ENCODE results near the gene ST8SIA6.
"Not testable (repeated sequence)": the region's sequence is repeated elsewhere in the genome, so short reads cannot be mapped to it uniquely, and the experiment has no call there.

Gene ST8SIA6, protein sequence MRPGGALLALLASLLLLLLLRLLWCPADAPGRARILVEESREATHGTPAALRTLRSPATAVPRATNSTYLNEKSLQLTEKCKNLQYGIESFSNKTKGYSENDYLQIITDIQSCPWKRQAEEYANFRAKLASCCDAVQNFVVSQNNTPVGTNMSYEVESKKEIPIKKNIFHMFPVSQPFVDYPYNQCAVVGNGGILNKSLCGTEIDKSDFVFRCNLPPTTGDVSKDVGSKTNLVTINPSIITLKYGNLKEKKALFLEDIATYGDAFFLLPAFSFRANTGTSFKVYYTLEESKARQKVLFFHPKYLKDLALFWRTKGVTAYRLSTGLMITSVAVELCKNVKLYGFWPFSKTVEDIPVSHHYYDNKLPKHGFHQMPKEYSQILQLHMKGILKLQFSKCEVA

DNA sequence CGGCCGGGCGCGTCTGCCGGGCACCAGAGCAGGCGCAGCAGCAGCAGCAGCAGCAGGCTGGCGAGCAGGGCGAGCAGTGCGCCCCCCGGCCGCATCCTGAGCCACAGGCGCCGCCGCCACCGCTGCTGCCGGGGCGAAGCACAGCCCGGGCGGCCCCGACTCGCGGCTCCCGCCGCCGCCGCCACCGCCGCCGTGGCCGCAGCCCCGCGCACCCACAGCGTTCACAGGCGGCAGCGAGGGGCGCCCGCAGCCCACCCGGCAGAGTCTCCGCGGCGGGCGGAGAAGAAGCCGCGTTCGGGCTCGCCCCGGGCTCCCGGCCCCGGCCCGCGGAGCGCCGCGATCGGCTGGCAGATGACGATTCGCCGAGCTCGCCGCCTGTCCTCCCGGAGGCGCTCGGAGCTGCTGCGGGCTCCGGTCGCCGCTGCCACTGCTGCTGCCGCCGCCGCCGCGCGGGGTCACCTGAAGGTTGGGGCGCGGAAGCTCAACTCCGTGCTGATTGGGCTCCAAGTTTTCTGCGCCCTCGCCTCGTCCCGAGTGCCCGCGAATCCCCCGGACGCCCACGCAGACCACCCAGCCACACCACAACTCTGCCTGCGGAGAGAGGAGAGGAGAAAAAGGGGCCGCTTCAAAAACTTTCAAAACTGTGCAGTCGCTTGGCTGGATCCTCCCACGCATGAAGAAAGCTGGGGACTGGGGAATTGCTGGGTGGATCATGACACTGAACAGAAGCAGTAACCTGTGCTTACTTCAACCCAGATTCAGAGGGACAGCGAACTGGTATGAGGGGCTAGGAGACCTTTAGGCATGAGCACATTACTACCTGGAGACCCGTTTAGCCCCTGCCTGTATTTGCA, at the start of gene ST8SIA6:
Gene ST8SIA6, minus strand, starts transcription at position 435 of the 854 bp plus-strand sequence. Its CDS starts 340 bp downstream, at position 95.
- DNase-seq = peak; percentile 53

DNA sequence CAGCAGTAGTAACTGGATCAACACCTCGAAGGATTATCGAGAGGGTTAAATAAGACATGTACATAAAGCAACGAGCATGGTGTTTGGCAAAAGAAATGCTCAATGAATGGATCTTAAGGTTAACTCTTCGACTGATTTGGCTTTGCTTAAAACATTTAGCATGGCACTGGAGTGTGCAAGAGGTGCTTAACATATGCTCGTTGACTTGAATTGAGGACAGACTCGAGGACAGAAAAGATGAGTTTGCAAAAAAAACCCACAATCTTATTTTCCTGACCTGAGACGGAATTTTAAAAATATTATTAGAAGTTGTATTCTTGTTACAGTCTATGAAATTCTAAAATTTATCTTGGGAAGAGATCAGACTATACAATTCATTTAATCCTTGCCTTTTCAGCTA, 49.4 kb upstream of the ST8SIA6 start:
- DNase-seq = no peak

DNA sequence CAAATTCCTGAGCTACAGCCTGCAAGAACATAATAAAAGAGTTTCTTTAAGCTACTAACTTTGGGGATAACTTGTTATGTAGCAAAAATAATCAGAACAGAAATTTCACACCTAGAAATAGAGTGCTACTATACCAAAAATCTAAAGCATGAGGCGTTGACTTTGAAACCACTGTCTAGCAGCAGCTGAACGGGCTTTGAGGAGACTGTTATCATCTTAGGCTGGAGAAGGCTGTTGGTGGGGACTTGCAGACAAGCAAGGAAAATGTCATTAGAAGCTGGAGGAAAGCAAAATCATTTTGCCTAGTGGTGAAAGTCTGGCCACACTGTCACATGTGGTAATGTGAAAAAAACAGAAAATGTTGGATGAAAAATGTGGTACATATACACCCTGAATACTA, 48.4 kb upstream of the ST8SIA6 start:
- DNase-seq = no peak

DNA sequence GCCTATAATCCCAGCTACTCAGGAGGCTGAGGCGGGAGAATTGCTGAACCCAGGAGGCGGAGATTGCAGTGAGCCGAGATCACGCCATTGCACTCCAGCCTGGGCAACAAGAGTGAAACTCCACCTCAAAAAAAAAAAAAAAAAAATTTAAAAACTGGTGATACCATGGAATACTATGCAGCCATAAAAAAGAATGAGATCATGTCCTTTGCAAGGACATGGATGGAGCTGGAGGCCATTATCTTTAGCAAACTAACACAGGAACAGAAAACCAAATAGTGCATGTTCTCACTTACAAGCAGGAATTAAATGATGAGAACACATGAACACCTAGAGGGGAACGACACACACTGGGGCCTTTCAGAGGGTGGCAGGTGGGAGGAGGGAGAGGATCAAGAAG, 44.6 kb upstream of the ST8SIA6 start:
- DNase-seq = not testable (repeated sequence)

DNA sequence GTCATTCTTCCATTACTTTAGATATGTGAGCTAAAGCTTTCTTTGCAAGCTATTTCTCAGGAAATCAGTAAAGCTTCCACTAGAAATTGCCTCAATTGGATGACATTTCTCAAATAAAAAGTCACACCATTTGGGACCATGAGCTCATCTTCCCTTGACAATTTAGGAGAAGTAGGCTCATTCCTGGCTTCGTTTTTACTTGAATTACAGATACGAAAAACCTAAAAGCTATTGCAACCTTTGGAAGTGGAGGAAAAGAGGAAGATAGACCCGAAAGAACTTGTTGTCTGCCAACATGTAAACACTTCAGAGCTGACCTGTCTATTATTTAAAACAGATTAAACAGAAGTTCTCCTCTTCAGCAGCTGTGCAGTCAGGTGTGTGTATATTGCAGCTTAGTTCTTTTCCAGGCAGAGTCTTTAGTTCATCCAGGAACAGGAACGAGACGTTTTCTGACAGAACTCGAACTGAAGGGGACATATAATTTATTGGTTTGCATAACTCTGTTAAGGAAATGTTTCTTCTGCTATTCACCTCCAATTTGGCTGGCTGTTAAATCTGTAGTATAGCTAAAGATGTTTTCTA, 43.1 kb upstream of the ST8SIA6 start:
- DNase-seq = no peak

DNA sequence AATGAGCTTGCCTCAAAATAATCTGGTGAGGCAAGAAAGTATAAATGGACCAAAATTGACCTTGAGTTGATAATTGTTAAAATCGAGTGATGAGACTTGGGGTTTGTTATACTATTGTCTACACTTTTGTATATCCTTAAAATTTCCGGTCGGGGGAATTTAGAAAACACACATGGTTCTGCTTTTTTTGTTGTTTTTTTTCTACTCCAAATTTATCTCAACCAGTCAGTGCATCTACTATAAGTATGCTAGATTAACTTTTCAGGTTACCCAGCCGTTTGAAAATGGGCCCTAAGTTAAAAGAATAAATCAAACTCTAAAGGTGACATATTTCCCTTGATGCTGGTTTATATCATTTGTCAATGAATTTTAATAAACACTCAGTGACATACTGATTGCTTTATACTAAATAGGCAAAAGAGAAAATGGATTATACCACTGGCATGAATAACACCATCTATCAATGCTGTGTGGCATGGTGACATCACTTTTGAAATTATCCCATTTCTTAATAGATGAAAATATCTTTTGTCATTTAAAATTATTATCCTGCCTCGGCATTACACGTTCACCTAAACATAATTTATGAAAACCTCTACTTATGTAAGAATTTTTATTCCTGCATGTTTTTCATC, 40.3 kb upstream of the ST8SIA6 start:
- DNase-seq = no peak

DNA sequence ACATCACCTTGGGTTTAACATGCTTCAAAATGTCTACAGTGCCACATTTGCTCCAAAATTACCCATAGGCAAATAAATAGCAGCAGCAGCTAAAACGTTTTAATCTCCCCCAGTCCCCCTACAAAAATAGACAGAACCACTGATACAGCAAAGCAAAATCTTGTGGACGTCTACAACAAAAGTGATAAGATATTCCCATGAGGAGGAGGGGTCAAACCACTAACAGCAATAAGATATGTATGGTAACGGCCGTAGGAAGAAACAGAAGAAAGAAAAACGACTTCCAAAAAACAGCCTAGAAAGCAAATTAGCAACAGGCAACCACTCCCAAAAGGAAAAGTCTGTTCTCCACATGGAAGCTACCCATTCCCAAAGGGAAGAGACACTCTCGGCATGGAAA, 34.5 kb upstream of the ST8SIA6 start:
- no peak for DNase-seq

DNA sequence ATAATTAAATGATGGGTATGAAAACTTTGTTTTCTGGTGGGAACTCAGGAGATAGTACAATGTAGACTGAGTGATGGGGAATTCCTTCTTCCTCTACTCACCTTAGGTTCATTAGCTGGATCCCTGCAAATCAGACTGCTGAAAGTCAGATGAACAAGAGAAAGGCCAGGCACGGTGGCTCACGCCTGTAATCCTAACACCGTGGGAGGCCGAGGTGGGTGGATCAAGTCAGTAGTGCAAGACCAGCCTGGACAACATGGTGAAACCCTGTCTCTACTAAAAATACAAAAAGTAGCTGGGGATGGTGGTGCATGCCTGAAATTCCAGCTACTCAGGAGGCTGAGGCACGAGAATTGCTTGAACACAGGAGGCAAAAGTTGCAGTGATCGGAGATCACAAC, 28.7 kb upstream of the ST8SIA6 start:
- no peak for DNase-seq

DNA sequence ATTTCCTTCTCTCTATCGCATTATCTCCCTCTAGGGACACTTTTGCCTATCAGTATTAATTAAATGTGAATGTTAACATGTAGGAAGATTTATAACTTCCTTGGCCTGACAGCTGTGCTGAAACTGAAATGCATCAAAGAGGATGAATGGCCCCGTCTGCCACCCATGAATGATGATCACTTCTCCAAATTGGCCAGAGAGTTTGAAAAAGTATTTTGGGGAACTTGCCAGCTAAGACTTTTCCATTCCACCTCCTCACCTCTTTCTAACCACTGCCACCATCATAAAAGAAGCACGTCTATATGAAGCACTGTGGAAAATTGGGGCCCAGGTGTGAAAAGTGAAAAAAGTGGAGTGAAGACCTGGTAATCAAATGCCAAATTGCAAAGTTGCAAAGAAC, 25.4 kb upstream of the ST8SIA6 start:
- no peak for DNase-seq

DNA sequence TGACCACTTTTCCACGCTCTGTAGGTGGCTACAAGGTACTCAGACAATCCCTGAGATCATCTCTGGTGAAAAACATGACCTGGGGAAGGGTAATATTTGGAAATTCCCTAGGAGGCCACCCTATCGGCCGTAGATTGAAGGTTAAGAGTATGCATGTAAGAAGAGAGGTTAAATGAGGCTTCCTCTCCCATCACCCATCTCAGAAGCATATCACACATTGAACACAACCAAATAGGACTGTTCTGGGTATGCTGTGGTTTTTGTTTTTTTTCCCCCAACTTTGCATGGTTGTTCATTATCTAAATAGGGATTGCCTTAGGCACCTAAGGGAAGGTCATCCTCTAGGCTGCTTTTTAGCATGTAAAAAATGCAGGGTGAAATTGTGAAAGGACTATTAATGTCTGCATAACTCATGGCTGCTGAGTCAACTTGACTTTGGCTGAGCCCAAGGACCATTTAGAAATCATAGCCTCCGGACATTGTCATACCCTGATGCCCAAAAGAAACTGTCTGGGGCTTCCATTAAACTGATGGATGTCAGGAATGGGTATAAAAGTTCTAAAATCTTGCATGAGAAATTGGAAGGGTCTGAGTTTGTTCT, 24.7 kb upstream of the ST8SIA6 start:
- DNase-seq = no peak

DNA sequence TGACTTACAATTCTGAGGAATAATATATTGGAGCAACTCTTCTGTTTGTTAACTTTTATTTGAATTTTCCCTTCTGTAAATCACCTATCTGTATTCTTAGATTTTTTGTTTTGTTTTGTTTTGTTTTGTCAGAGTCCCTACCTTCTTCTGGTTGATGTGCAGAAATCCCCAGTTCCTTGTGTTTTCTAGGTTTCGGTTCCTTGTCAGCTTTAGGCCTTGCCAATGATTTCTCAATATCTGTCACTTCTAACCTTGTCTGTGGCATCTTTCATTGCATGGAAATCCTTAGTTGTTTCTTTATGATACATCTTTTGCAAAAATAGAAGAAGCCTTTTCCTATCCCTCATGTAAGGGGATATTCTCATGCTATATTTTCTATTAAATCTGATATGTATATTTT, 21.7 kb upstream of the ST8SIA6 start:
- no peak for DNase-seq

DNA sequence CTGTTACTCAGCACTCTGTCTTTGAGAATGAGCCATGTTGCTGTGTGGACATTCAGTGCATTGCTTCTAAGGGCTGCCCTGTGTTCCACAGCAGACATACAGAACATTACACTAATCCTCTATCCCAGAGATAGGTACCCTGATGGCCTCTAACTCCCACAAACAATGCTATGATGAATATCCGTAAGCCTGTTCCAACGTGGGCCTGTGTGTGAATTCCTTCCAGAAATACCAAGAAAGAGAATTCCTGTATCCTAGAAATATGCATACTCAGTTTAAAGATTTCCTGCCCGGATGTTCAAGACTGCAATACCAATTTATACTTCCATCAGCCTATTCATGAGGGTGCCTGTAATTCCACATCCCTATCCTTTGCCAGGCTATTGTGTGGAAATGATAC, 21.3 kb upstream of the ST8SIA6 start:
- no peak for DNase-seq

DNA sequence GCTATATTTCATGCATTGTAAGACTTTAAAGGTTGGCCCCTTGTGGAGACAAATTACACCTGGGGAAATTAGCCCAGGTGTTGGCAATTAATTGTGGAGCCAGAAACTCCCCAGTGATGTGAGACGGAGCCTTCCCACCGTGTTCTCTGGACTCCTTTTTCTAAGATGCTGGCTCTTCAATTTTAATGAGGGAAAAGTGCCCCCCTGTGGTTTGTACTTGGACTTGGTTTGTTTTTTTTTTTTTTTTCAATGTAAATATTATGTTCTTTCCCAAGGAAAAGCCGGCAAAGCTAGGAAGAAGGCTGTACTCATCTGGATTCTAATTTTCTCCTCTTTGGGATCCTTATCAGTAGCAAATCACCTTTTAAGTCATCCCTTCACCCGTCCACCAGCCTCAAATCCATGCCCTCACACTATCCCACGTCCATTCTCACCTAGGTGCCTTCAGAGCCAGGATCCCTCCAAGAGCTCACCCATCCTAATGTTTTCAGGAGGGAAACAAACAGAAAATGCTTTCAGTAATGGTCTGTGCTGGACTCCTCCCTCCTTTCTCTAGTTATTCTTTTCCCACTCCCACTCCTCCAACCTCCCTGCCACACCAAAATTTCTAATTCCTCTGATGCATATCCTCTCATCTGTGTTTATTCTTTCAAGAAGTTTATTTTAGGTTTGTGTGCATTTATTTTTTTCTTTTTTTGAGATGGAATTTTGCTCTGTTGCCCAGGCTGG, 20.4 kb upstream of the ST8SIA6 start:
- DNase-seq = no peak

DNA sequence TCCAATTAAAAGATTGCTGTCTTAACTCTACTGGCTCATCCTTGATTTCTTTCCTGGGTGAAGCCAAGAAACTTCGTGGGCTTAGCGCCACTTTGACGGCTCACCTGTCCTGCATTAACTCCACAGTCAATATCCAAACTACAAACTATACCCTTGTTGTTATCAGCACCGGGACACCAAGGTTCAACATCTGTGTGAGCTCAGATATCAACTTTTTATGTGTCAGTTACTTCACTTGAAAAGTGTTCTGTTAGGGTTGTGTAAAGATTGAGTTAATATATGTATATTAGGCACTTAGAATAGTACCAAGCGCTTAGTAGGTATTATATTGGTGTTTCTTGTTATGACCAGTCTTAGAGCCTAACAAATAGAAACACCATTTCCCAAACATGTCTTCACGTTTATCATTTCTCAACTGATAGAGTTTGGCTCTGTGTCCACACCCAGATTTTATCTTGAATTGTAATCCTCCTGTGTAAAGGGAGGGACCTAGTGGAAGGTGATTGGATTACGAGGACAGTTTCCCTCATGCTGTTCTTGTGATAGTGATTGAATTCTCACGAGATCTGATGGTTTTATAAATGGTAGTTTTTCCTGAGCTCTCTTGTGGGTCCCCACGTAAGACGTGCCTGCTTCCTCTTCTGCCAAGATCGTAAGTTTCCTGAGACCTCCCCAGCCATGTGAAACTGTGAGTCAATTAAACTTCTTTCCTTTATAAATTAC, 19.0 kb upstream of the ST8SIA6 start:
- no peak for DNase-seq

DNA sequence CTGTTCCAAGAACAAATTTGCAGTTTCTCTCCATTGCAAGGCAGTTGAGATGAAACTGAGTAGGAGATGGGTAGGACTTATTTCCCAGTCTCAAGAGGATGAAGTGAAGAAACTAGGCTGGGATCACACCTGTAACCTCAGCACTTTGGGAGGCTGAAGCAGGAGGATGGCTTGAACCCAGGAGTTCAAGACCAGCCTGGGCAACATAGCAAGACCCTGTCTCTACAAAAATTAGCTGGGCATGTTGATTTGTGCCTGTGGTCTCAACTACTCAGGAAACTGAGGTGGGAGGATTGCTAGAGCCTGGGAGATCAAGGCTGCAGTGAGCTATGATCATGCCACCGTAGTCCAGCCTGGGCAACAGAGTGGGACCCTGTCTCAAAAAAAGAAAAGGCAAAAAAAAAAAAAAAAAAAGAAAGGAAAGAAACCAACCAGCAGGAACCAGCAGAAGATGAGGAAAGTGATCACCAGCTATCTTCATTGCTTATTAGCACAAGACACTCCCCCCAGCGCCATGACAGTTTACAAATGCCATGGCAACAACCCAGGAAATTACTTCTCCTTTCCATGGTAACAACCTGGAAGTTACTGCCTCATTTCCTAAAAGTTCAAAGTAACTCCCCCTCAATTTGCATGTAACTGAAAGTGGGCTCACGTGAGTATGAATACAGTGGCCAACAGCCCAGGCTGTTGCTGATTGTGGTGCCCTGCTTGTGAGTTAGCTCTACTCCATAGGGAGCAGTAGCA, 18.3 kb upstream of the ST8SIA6 start:
- DNase-seq = no peak

DNA sequence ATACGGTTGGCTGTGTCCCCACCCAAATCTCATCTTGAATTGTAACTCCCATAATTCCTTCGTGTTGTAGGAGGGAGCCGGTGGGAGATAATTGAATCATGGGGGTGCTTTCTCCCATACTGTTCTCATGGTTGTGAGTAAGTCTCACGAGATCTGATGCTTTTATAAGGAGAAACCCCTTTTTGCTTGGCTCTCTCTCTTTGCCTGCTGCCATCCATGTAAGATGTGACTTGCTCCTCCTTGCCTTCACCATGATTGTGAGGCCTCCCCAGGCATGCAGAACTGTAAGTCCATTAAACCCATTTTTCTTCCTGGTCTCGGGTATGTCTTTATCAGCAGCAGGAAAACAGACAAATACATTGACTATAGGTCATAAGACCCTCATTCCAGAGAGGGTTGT, 15.9 kb upstream of the ST8SIA6 start:
- no peak for DNase-seq

DNA sequence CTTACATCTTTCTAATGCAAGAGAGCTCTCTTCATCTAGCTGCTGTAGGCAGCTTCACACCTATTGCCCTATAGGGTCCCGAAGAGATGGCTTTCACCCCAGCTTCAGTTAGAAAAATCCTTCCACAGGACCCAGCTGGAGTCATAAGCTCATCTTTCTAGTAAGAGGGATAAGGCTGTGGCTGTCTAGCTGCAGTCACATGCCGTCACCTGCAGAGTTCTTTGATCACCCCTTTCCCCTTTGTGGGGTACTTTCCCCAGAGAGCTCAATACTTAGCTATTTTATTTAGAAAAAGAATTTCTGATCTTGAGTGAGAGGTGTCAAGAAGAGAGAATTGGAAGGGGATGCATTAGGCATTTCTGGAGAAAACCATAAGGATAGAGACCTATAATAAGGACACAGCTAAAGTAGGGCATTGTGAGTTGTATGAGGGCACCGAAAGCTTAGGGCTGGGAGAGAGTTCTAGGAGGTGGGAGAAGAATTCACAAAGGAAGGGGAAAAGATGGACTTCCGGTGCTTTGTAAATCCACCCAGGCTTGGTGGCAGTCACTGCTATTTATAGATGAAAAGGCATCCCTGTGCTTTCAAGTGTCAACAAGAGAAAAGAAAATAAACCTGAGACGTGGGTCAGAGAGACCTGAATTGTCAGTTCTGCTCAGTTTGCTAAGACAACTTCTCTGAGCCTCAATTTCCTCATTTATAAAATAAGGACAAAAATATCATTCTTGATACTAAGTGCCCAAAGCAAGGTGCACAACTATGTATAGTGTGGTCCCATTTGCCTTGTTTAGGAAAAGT, 11.1 kb upstream of the ST8SIA6 start:
- no peak for DNase-seq

DNA sequence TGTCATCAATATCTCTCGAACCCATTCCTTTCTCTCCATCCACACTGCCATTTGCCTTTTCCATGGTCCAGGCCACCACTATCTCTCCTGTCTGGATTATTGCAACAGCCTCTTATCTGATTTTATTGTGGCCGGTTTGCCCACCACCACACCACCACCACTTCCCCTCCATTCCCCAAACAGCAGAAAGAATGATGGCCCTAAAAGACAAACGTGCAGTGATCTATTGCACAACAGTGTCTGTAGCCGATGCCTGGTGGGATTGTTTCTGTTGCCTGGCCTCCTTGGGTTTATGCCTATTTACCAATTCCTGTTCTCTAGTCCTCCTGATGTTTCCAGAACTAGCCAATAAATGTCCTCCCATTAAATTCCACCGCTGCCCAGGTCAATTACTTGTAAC, 10.2 kb upstream of the ST8SIA6 start:
- DNase-seq = no peak

DNA sequence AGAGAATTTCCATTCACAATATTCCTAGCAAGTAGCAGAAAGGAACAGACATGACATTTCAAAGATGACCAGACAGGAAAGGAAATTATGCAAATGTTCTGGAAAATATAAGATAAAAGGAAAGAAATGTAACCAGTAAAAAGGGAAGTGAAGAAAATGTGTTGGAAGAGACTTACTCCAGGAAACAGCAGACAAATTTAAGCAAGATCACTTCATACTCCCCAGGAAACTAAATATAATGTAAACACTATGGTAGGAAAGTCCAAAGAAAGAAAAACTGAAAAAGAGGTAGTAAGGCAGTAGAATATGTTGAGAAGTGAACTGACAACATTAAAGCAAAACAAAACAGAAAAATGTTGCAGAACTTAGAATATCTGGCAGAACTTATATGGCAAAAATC, 6.4 kb upstream of the ST8SIA6 start:
- DNase-seq = no peak

DNA sequence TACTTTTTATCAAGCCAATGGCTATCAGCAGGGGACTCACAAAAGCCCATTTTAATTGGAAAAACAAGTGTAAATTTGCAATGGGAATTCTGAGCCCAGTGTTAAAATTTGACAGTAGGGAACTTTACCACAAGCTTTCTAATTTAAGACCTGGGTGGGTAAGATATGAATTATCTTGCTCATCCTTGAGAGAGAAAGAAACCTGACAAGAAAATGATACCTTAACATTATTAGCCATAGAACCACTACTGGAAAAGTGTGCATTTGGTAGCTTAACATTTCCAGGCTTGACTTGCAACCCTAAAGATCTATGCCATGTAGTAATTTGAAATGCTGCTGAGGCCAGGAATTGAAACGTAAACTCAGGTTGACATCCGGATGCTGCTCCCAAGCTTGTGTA, 2.7 kb upstream of the ST8SIA6 start:
- no peak for DNase-seq

Data from stimulated activated CD4-positive, alpha-beta T cell treated with anti-CD3 and anti-CD28 coated beads, Interleukin-4, amount 100 ng/mL, for 1 hour (primary cell).